Measurements from ENCODE around the gene TNFRSF11A.

Gene TNFRSF11A

GRCh38 chr18:62384610-62385097, 59.5 kb downstream of the TNFRSF11A start:
- no peak for DNase-seq

- DNase-seq, result no peak
Observed at GRCh38 chr18:62386091-62386490, 61.0 kb downstream of the TNFRSF11A start.

GRCh38 chr18:62386601-62387000, 61.5 kb downstream of the TNFRSF11A start:
- no peak for DNase-seq

DNA sequence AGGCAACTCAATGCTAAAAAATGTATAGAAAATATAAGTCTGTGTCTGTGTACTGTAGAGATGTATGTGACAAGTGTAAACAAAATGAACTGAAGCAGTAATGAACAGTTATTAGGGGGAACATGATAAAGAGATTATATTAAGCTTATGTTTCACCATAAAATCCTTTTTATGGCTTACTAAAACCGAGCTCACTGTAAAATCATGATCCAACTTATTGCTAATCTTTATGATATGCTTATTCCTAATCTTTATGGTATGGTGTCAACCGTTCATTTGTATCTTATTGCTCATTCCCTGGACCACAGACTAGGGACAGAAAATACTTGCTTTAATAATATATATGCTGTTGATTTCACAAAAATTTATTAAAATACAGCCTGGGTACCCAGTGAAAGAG, 62.1 kb downstream of the TNFRSF11A start:
- no peak for DNase-seq

GRCh38 chr18:62388855-62389760, 64.0 kb downstream of the TNFRSF11A start:
- no peak for DNase-seq

- no peak for DNase-seq
Observed at GRCh38 chr18:62389761-62390481, 64.8 kb downstream of the TNFRSF11A start.

- DNase-seq, result no peak
Observed at GRCh38 chr18:62394006-62394763, 69.1 kb downstream of the TNFRSF11A start.

GRCh38 chr18:62396381-62396780, 71.3 kb downstream of the TNFRSF11A start:
- DNase-seq, result no peak

DNA sequence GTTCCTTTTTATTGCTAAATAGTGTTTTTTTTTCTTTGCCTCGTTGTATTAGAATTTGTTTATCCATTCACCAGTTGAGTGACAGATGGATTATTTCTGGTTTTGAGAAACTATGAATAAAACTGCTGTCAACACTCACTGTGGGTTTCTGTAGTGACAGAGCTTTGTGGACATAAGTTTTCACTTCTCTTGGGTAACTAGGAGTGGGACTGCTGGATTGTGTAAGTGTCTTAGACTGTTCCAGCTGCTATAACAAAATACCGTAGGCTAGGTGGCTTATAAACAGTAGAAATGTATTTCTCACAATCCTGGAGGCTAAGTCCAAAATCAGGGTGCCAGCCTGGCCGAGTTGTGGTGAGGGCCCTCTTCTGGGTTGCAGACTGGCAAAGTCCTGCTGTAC, 71.9 kb downstream of the TNFRSF11A start:
- DNase-seq, result no peak

GRCh38 chr18:62398291-62398690, 73.2 kb downstream of the TNFRSF11A start:
- no peak for DNase-seq

DNA sequence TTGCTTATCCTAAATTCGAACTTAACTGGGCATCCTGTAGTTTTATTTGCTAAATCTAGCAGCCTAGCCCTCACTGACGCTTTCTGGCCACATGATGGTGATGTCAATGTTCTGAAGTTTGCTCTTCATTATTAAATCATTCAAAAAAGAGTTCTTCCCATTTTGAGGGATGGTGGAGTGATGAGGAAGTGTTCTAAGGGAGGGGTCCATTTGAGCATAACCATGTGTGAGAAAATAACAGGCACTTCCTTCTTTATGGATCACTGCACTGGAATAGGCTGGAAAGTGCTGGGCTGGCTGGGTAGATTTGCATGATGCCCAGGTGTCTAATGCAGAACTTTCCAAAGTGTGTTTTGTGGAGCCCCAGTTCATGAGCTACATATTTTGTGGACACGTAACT, 74.2 kb downstream of the TNFRSF11A start:
- DNase-seq, result no peak

DNA sequence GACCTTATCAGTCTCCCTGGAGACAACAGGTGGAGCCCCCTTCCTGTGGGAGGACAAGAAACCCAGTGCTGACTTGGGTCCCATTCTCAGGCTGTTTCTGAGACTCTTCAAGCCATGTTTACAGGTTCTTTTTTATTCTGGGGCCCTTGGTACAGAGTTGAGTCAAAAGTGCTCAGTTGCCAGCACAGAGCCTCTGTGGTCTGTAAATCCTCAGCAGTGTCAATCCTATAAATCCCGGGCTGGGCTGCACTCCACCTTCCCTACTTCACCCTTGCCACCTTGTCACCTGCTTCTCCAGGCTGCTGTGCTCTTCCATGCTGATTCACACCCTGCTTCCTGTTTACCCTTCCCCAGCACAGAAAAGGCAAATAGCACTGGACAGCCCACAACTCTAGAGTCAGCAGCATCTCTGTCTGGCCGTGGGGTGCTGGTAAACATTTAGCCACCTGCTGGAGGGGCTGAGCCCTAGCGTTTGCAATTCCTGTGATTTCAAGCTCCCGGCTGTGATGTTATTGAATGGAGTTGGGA, 74.7 kb downstream of the TNFRSF11A start:
- no peak for DNase-seq

DNA sequence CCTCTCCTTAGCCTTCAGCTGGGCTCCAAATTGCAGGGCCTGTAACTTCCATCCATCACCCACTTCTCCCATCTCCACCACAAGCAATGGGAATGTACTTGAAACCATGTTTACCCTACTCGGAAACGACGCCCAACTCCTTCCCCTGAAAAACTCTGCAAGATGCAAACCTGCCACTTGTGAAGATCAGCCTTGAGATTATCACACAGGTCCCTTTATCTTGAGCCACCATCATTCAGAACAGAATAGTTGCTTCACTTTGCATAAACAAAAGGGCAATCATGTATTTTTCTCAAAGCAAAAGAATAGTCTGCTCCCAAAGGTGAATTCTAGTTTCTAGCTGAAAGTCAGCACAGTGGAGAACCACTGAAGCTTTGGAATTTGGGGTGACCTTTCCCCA, 75.8 kb downstream of the TNFRSF11A start:
- no peak for DNase-seq

DNA sequence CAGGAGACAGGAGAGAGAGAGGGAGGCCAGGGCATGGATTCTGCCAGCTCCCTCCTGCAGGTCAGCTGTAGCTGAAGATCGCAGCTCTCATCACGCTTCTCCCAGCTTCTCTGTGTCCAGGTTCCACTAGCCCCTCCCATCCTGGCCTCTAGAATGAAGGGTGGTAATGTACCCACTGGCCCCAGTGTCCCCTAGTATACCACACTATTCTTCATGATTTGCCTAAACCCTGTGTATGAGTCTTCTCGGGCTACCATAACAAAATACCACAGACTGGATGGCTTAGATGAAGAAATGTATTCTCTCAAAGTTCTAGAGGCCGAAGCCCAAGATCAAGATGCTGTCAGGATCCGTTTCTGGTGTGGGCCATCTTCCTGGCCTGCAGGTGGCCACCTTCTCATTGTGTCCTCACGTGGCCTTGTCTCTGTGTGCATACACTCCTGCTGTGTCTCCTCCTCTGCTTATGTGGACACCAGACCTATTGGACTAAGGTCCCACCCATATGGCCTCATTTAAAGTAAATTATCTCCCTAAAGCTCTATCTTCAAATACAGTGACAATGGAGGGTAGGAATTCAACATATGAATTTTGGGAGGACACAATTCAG, 77.3 kb downstream of the TNFRSF11A start:
- DNase-seq, result no peak

- no peak for DNase-seq
Observed at GRCh38 chr18:62403120-62403519, 78.0 kb downstream of the TNFRSF11A start.

DNA sequence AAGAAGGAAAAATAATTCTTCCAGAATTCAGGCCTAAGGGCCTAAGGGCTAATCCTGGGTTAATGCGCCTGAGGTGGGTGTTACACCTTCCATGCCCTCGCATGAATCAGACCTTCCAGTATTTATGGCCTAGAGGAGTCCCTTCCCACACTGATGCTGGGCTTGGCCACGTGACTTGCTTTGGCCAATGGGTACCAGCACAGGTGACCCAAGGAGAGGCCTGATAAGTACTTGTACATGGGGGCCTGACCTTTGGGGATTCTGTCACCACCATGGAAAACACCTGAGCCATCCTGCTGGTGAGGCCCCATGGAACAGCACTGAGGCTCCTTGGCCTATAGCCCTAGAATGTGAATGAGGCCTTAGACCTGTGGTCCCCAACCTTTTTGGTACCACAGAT, 79.8 kb downstream of the TNFRSF11A start:
- DNase-seq, result no peak

GRCh38 chr18:62407660-62408059, 82.5 kb downstream of the TNFRSF11A start:
- DNase-seq, result no peak

GRCh38 chr18:62409821-62410220, 84.7 kb downstream of the TNFRSF11A start:
- no peak for DNase-seq

GRCh38 chr18:62412231-62412979, 87.3 kb downstream of the TNFRSF11A start:
- DNase-seq, result no peak

DNA sequence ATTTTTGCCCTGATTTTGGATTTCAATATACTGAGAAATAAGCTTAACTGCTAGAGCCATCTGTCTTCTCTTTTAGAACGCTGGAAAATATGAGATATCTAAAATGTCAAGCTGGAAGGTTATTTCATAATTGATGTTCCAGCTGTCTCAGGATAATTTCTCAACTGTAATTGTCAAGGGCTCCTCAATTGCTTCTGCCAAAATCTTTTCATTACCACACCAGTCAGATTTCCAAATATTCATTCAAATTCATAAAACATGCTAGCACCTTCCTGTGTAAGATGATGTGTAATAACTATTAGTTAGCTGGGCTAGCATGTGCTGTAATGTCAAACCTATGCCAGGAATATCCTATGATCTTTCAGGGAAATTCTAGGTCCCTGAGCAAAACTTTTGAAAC, 88.1 kb downstream of the TNFRSF11A start:
- DNase-seq, result no peak

- DNase-seq, result no peak
Observed at GRCh38 chr18:62418258-62418657, 93.1 kb downstream of the TNFRSF11A start.

DNA sequence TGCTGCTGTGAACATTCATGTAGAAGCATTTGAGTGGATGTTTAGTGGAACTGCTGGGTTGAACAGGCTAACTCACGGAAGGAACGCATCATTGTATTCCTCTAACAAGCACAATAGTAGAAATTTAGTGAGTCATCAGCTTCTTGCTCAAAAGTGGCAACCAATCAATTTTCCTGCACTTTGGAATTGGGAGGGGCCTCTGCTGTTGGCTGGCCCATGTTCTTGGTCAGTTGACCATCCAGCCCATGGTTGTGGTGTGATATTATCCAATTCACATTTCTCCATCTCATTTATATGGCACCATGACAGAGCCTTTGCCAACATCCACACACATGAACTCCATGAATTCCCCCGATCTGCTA, 95.0 kb downstream of the TNFRSF11A start:
- no peak for DNase-seq

Data from hippocampal formation (tissue), 2 donors.